NOMO-1 treated with DMSO at 0.1 percent for 48 hours (cell line): ENCODE data around the gene DNAH6.

ENCODE experiments used
- DNase-seq: peaks from one replicate; lab custom pipeline; 2025; ENCODE audit not compliant: unreplicated experiment; lab: John Stamatoyannopoulos, UW

Gene DNAH6

DNA sequence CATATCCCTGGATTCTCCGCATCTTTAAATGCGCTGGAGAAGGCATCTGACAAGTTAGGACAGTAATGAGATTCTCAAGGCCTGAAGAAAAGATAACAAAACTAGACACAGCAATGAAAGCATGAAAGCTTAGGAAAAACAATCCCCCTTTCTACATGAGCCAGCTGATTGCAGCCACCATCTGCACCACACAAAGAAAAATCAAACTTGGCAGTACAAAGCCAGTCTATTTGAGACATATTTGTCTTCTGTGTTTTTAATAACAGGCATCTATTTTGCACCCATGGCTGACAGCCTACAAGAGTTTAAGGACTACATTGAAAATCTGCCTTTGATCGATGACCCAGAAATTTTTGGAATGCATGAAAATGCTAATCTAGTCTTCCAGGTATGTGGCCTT lies 281.0 kb downstream of the DNAH6 start:
- DNase-seq, result no peak

DNA sequence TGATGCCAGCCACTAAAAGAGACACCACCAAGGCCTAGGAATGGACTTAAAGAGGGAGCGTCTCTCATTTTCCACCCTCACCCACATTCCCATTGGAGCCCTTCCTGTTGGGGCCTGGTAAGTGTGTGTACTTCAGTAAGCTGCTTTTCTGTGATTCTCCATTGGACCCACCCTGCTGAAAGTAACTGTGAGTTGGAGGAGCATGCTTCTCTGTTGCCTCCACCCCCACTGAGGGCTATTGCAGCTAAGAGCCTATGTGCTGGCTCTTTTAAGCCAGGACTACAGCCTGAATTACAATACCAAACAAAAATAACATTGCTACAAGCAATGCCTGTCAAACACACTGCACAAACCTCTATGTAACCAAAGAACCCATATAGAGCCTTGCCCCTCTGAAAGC lies 283.5 kb downstream of the DNAH6 start:
- no peak for DNase-seq

DNA sequence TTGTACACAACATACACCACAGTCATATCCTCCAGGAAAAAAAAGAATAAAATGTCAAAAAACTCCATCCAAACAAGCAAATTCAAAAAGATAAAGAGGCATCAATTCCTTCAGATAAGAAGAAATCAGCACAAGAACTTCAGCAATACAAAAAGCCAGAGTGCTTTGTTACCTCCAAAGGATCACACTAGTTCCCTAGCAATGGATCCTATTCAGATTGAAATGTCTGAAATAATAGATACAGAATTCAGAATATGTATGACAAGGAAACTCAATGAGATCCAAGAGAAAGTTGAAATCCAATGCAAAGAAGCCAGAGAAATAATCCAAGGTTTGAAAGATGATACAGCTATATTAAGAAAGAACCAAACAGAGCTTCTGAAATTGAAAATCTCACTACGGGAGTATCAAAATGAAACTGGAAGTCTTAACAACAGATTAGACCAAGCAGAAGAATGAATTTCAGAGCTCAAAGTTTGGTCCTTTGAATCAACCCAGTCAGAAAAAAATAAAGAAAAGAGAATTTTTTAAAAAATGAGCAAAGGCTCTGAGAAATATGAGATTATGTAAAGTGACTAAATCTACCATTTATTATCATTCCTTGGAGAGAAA lies 284.0 kb downstream of the DNAH6 start:
- DNase-seq, result no peak

- no peak for DNase-seq
These were observed 285.5 kb downstream of the DNAH6 start for GRCh38 chr2:84801811-84802210.

DNA sequence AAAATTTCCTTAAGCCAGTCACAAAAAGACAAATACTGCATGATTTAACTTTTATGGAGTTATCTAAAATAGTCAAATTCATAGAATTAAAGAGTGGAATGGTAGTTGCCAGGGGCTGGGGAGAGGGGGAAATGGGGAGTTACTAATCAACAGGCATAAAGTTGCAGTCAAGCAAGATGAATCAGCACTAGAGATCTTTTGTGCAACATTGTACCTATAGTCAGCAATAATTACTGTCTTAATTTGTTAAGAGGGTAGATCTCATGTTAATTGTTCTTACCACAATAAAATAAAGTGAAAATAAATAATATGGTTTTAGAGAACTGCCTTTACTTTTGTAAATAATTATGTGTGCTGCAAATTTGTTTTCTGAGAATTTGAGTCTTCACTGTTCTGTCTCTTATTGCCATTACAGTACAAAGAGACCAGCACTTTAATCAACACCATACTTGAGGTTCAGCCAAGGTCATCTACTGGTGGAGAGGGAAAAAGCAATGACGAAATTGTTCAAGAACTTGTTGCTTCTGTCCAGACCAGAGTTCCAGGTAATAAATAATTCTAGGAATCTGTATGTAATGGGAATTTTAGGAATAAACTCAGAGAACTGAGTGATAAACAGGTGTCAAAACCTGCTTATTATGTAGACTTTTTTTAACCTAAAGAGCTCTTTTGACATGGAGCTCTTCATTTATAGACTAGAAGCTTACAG lies 289.1 kb downstream of the DNAH6 start:
- no peak for DNase-seq

- DNase-seq, result no peak
These were observed 290.8 kb downstream of the DNAH6 start for GRCh38 chr2:84807063-84807485.

DNA sequence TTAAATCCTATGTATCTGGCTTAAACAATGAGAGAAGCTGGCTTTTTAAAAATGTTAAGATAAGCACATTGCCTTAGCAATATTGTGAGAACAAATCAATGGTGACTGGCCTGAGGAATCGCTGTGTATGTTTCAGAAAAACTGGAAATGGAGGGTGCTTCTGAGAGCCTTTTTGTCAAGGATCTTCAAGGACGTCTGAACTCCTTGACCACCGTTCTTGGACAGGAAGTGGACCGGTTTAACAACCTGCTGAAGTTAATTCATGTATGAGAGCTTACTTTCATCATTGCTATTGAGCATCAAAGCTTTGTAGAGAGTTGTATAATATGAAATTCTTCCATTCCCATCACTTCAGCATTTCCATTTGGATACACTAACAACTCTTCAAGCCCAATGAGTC lies 292.0 kb downstream of the DNAH6 start:
- no peak for DNase-seq

GRCh38 chr2:84811839-84812431 lies 295.6 kb downstream of the DNAH6 start:
- no peak for DNase-seq

DNA sequence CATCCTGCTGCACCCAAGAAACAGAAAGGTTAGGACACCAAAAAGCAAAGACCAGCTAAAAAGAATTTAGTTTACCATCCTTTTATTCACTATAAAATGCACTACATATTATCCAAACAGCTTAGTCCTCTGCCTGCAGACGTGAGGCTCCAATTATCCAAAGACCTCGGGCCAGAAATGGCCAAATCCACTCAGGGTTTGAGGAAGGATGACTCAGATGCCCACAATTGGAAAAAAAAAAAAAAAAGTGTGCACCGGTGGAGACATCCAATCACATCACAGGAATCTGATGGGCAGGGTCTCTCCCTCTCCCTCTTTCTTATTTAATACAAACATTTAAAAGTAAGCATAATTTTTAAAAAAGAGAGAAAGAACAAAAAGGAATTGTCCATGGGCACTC lies 298.8 kb downstream of the DNAH6 start:
- no peak for DNase-seq

DNA sequence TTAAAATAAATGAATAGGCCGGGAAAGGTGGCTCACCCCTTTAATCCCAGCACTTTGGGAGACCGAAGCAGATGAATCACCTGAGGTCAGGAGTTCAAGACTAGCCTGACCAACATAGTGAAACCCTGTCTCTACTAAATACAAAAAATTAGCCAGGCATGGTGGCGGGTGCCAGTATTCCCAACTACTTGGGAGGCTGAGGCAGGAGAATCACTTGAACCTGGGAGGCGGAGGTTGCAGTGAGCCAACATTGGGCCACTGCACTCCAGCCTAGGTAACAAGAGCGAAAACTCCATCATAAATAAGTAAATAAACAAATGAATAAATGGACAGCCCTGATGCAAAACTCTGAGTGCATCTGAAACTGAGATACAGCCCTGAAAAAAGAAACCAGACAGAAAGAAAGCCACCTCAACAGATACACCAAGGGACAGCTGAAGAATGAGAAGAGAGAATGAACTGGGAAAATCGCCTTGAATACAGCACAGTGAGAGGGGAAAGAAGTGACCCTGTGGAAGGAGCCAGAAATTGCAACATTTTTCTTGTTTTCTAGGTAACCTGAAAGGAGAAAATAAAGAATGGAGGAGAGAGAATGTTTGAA lies 300.2 kb downstream of the DNAH6 start:
- no peak for DNase-seq

DNA sequence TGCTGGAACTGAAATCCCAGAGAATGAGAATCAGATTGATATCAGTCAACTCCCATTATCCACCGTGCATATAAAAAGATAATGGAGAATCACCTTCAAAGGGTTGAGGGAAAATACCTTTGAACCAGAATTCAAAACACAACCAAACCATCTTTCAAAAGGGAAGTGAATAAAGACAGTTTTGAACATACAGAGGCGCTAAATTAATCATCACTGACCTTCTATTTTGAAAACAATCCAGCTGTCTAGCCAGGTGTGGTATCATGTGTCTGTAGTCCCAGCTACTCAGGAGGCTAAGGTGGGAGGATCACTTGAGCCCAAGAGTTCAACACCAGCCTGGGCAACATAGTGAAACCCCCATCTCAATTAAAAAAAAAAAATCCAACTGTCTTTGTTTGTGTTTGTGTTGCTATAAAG lies 300.9 kb downstream of the DNAH6 start:
- DNase-seq, result peak; percentile 2

GRCh38 chr2:84821806-84822205 lies 305.5 kb downstream of the DNAH6 start:
- DNase-seq, result no peak

DNA sequence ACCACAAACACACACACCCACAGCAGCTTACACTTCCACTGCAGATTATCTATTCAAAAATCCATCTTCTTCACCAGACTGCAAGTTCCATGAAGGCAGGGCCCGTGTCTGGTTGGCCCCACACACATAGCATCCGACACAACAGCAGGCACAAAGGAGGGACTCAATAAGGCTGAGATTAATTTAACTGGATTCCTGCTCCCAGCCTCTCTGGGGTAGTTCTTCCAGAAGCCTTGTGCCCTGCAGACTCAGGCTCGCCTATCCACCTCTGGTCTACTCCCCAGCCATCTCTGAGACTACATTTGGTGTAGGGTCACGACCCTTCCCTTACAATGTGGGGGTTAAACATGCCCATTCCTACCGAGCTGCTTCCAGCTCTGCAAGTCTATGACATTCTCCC lies 306.9 kb downstream of the DNAH6 start:
- no peak for DNase-seq

- no peak for DNase-seq
These were observed 307.5 kb downstream of the DNAH6 start for GRCh38 chr2:84823788-84824187.

GRCh38 chr2:84827978-84828575 lies 311.8 kb downstream of the DNAH6 start:
- no peak for DNase-seq

DNA sequence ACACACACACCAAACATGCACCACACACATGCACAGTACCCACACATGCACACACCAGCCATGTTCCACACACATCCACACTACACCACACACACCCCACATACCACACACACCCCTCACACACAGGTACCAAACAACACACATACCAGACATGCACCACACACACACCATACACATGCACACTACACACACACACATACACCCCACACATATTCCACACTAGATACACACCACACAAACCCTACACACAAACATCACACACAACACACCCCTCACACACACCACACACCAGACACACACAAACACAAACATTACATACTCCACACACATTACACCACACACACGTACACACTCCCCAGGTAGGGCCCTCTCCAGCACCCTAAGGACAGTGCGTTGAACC lies 313.4 kb downstream of the DNAH6 start:
- no peak for DNase-seq

DNA sequence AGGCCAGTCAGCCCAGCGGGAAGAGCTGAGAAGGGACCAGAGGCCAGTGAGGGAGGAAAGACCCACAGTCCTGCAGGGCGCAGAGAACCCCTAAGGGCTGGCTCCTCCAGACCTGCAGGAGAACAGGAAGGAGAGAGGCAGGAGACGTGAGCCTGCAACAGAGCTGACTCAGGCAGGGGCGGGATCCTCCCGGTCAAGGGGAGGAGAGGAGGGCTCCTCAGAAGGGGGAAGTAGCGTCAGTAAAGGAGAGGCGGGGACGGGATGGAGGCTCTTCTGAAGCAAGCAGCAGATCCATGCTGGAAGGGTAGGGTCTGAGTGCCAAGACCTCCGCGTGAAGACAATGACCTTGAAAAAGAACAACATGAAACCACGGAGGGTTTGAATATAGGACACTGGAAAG lies 313.8 kb downstream of the DNAH6 start:
- DNase-seq, result peak; percentile 89

GRCh38 chr2:84830758-84831500 lies 314.6 kb downstream of the DNAH6 start:
- DNase-seq, result no peak

GRCh38 chr2:84832772-84833461 lies 316.6 kb downstream of the DNAH6 start:
- DNase-seq, result peak; percentile 91

DNA sequence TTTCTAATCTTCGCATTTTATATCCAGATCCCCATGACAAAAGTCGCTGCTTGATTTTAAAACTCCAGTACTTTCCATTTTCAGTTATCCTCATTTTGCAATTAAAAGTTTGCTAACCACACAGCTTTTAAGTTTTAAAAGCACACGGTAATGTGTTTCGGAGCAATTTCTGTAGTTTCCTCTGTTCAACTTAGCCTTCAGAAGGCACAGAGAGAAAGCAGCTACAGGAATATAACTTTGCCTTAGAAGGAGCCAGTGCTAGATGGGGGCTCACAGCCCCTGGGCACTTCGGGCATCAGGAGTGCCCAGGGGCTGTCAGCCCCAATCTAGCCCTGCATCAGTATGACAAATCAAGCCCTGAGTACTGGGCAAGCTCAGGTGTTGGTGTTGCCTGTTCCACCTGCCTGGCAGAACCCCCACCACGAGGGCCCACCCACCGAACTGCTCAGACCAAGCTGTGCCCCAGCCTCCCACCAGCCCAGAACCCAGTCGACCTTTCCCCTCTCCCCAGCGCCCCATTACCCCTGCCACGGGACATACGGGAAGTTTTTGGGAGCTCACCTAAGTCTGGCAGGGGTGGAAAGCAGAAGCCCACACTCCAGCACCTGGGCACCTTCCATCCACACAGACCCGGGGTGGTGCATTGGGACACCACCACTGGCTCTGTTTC lies 317.3 kb downstream of the DNAH6 start:
- DNase-seq, result no peak
